Naive thymus-derived CD8-positive, alpha-beta T cell (primary cell): ENCODE results near the gene SLC9A1. TPM values are rescaled to one million over a fixed set of nuclear protein-coding genes. Genes with fewer than 3 reads are reported as not detected.

Source experiments
- ATAC-seq, 2 donors: fragments of 150-1000 bp; cut with Tn5 transposase in 1 of 2; sonication (Bioruptor Pico), chemical (Tn5 transposase) in 1 of 2; 1 replicate in 1 of 2; 2 replicates in 1 of 2; pipeline ENCODE4 v1.10.0; 2021; ENCODE audit warnings: mild to moderate bottlenecking in 2 of 2, moderate library complexity in 2 of 2
- POLR2A ChIA-PET: fragments of 350-600 bp; sonication (Branson Sonifier 250); formaldehyde crosslinking; loops from one replicate; lab custom pipeline; 2021; ENCODE audit warnings: antibody characterized with exemption; lab: Charles Lee
- DNase-seq, 10 donors: peaks; one replicate each; pipeline versions ENCODE4 v3.0.0 to v3.0.0-alpha.2; 2020 to 2022
- H3K27ac Mint-ChIP-seq, 10 donors: one replicate each; pipeline ENCODE4 v1.8.0; 2020 to 2022; ENCODE audit warnings: mild to moderate bottlenecking in 10 of 10, mixed read lengths in 10 of 10, moderate library complexity in 4 of 10, inconsistent platforms in 1 of 10
- H3K27me3 Mint-ChIP-seq, 5 donors: one replicate each; pipeline ENCODE4 v1.8.0; 2021 to 2022; ENCODE audit warnings: mixed read lengths in 5 of 5
- H3K36me3 Mint-ChIP-seq, 3 donors: one replicate each; pipeline ENCODE4 v1.8.0; 2020 to 2022; ENCODE audit warnings: mixed read lengths in 3 of 3, mild to moderate bottlenecking in 2 of 3, inconsistent platforms in 1 of 3
- H3K4me1 Mint-ChIP-seq, 4 donors: one replicate each; pipeline ENCODE4 v1.8.0; 2021 to 2022; ENCODE audit warnings: mixed read lengths in 4 of 4
- H3K4me3 Mint-ChIP-seq, 10 donors: one replicate each; pipeline ENCODE4 v1.8.0; 2020 to 2022; ENCODE audit warnings: mild to moderate bottlenecking in 10 of 10, mixed read lengths in 10 of 10, moderate library complexity in 6 of 10, inconsistent platforms in 1 of 10
- H3K9me3 Mint-ChIP-seq, 9 donors: one replicate each; pipeline ENCODE4 v1.8.0; 2020 to 2022; ENCODE audit warnings: mixed read lengths in 9 of 9, mild to moderate bottlenecking in 3 of 9, inconsistent platforms in 1 of 9, moderate library complexity in 1 of 9
- polyA plus RNA-seq, 3 donors: library from polyadenylated mRNA; unstranded; fragments of 300-500 nt; fragmentation: Illumina TruSeq; gene quantifications; one replicate each; pipeline ENCODE4 v1.2.3, GENCODE V29; 2021
- total RNA-seq, 8 experiments: library from RNA in 2 of 8; stranded (reverse) in 2 of 8; gene quantifications; one replicate each; pipeline ENCODE4 v1.2.3 and lab custom pipeline; 2021 to 2026

SLC9A1 gene
- total and polyA plus RNA-seq, 5 experiments from 2014 or later, result 4.5 to 17.7 (median 14.2) TPM

GRCh38 chr1:27149762-27150113, 5.2 kb downstream of the SLC9A1 start:
- H3K27me3 Mint-ChIP-seq, result no peaks in the 10 kb centered on the region
- POLR2A ChIA-PET, result interaction anchor here (8.7 kb wide), 1 partner anchor 10 kb away, joined by 199 read pairs; no protein-coding TSS in a partner anchor
- no peak for ATAC-seq
- peaks cover 46 to 71% (median 69%) of the 10 kb centered on the region in 4 donors for H3K4me1 Mint-ChIP-seq
- peak overlapping the region in 9 of 10 donors; percentile 32 to 81 (median 74) for H3K27ac Mint-ChIP-seq
- no peak for DNase-seq
- no peaks in the 10 kb centered on the region for H3K9me3 Mint-ChIP-seq
- H3K36me3 Mint-ChIP-seq, result peaks cover 0 to 6% (median 4%) of the 10 kb centered on the region in 3 donors
- H3K4me3 Mint-ChIP-seq, result peak overlapping the region in 4 of 10 donors; percentile 20 to 81 (median 29)

- DNase-seq (no peak), ATAC-seq (no peak)
- H3K4me3 Mint-ChIP-seq, result peak overlapping the region in 8 of 10 donors; percentile 12 to 81 (median 37)
- H3K27ac Mint-ChIP-seq, result peak overlapping the region; percentile 32 to 83 (median 76)
- H3K9me3 Mint-ChIP-seq, result no peaks in the 10 kb centered on the region
- POLR2A ChIA-PET, result interaction anchor here (1.2 to 8.7 kb wide), 2 partner anchors 9 to 10 kb away, joined by 3 to 199 read pairs; no protein-coding TSS in a partner anchor
- no peaks in the 10 kb centered on the region for H3K27me3 Mint-ChIP-seq
- peaks cover 0 to 6% (median 4%) of the 10 kb centered on the region in 3 donors for H3K36me3 Mint-ChIP-seq
- peaks cover 45 to 71% (median 67%) of the 10 kb centered on the region in 4 donors for H3K4me1 Mint-ChIP-seq
These were observed 5.7 kb downstream of the SLC9A1 start for GRCh38 chr1:27149084-27149761.

GRCh38 chr1:27148591-27148990, 6.3 kb downstream of the SLC9A1 start:
- H3K27ac Mint-ChIP-seq, result peak overlapping the region in 9 of 10 donors; percentile 13 to 81 (median 54)
- peak overlapping the region in 5 of 10 donors; percentile 11 to 40 (median 34) for H3K4me3 Mint-ChIP-seq
- DNase-seq (no peak), ATAC-seq (no peak)
- peaks cover 42 to 71% (median 65%) of the 10 kb centered on the region in 4 donors for H3K4me1 Mint-ChIP-seq
- no peaks in the 10 kb centered on the region for H3K9me3 Mint-ChIP-seq
- POLR2A ChIA-PET, result interaction anchor here (1.2 to 8.7 kb wide), 2 partner anchors 9 kb away, joined by 3 to 199 read pairs; no protein-coding TSS in a partner anchor
- H3K27me3 Mint-ChIP-seq, result no peaks in the 10 kb centered on the region
- peaks cover 0 to 6% (median 4%) of the 10 kb centered on the region in 3 donors for H3K36me3 Mint-ChIP-seq

- no peaks in the 10 kb centered on the region for H3K9me3 Mint-ChIP-seq
- ATAC-seq, result no peak
- peaks cover 0 to 6% (median 4%) of the 10 kb centered on the region in 3 donors for H3K36me3 Mint-ChIP-seq
- DNase-seq, result no peak
- H3K27me3 Mint-ChIP-seq, result no peaks in the 10 kb centered on the region
- H3K27ac Mint-ChIP-seq, result peak overlapping the region in 6 of 10 donors; percentile 4 to 81 (median 56)
- H3K4me1 Mint-ChIP-seq, result peaks cover 43 to 71% (median 65%) of the 10 kb centered on the region in 4 donors
- POLR2A ChIA-PET, result interaction anchor here (0.6 to 8.7 kb wide), 3 partner anchors 9 to 20 kb away, joined by 3 to 199 read pairs (median 3); no protein-coding TSS in a partner anchor
- H3K4me3 Mint-ChIP-seq, result peak overlapping the region in 1 of 10 donors; percentile 37
These were observed 6.9 kb downstream of the SLC9A1 start for GRCh38 chr1:27147842-27148518.

GRCh38 chr1:27145934-27146354, 9.0 kb downstream of the SLC9A1 start:
- no peak for DNase-seq
- peak overlapping the region in 3 of 10 donors; percentile 12 to 53 (median 18) for H3K27ac Mint-ChIP-seq
- H3K4me3 Mint-ChIP-seq, result no peak overlapping the region
- POLR2A ChIA-PET, result interaction anchor here (0.7 to 0.8 kb wide), 2 partner anchors 8 to 10 kb away, joined by 3 read pairs; no protein-coding TSS in a partner anchor
- ATAC-seq, result no peak
- no peaks in the 10 kb centered on the region for H3K9me3 Mint-ChIP-seq
- peaks cover 40 to 71% (median 64%) of the 10 kb centered on the region in 4 donors for H3K4me1 Mint-ChIP-seq
- peaks cover 0 to 6% (median 4%) of the 10 kb centered on the region in 3 donors for H3K36me3 Mint-ChIP-seq
- no peaks in the 10 kb centered on the region for H3K27me3 Mint-ChIP-seq

DNA sequence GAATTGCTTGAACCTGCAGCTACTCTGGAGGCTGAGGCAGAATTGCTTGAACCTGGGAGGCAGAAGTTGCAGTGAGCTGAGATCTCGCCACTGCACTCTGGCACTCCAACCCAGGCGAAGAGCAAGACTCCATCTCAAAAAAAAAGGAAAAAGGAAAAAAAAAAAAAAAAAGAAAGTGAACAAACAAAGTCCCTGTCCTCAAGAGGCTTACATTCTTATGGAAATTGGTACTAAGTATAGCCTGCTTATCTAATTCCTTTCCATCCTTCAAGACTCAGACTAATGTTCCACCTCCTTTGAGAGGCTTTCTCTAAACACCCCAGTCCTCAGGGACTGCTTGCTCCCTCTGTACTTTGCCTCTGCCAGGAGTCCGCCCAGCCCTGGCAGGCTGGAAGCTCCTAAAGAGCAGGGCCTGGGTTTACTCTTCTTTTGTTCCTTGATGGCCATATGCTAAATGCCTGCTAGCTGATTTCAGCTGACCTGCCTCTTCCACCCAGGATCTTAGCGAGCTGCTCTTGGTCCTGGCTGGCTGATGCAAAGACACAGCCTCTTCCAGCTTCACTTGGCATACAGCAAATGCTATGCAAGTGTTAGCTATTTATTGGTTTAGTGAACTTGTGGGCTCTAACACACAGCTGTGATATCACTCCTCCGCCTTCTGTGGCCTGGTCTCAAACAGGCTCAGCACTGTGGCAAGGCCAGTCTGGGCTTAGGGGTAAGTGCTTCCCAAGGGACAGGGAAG, 9.8 kb downstream of the SLC9A1 start:
- POLR2A ChIA-PET, result interaction anchor here (0.8 to 11.0 kb wide), 3 partner anchors 7 to 9 kb away, joined by 3 to 199 read pairs (median 5); partner anchors contain the start of gene SLC9A1
- H3K4me3 Mint-ChIP-seq, result no peak overlapping the region
- H3K4me1 Mint-ChIP-seq, result peaks cover 40 to 68% (median 62%) of the 10 kb centered on the region in 4 donors
- DNase-seq (no peak), ATAC-seq (no peak)
- H3K36me3 Mint-ChIP-seq, result peaks cover 0 to 6% (median 4%) of the 10 kb centered on the region in 3 donors
- peak overlapping the region in 8 of 10 donors; percentile 12 to 80 (median 42) for H3K27ac Mint-ChIP-seq
- H3K27me3 Mint-ChIP-seq, result no peaks in the 10 kb centered on the region
- no peaks in the 10 kb centered on the region for H3K9me3 Mint-ChIP-seq

GRCh38 chr1:27144049-27144748, 10.7 kb downstream of the SLC9A1 start:
- POLR2A ChIA-PET, result interaction anchor here (2.1 to 11.0 kb wide), 2 partner anchors 8 to 33 kb away, joined by 10 to 199 read pairs; partner anchors contain the start of gene SLC9A1
- H3K27ac Mint-ChIP-seq, result peak overlapping the region in 7 of 10 donors; percentile 61 to 97 (median 88)

DNA sequence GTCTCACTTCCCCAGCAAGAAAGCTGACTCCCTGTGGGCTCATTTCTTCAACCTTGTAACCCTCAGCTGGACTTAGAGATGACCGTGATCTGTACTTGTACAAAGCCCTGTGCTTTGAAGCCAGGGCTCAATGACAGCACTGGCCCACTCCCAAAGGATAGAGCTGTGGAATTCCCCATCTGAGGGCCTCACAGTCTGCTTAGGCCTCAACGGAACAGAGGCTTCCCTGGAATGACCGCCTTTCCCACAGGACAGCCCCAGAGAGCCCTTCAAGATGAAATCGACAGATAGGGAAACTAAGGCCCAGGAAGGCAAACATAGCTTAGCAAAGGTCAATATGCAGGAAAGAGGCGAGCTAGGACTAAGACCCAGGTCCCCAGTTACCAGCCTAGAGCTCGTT, 11.5 kb downstream of the SLC9A1 start:
- peaks cover 35 to 68% (median 59%) of the 10 kb centered on the region in 4 donors for H3K4me1 Mint-ChIP-seq
- DNase-seq, result no peak
- no peaks in the 10 kb centered on the region for H3K9me3 Mint-ChIP-seq
- POLR2A ChIA-PET, result interaction anchor here (1.0 to 11.0 kb wide), 3 partner anchors 9 to 199 kb away, joined by 3 to 199 read pairs (median 10); partner anchors contain the start of gene SLC9A1
- peaks cover 0 to 6% (median 4%) of the 10 kb centered on the region in 3 donors for H3K36me3 Mint-ChIP-seq
- H3K4me3 Mint-ChIP-seq, result peak overlapping the region in 6 of 10 donors; percentile 26 to 79 (median 44)
- ATAC-seq, result no peak
- H3K27ac Mint-ChIP-seq, result peak overlapping the region; percentile 88 to 98 (median 96)
- H3K27me3 Mint-ChIP-seq, result no peaks in the 10 kb centered on the region

More at GRCh38 chr1:27144049-27144748, 10.7 kb downstream of the SLC9A1 start:
- ATAC-seq (no peak), DNase-seq (no peak)
- Mint-ChIP-seq H3K36me3 (peaks cover 0 to 6% (median 4%) of the 10 kb centered on the region in 3 donors), H3K9me3 (no peaks in the 10 kb centered on the region), H3K27me3 (no peaks in the 10 kb centered on the region), H3K4me3 (no peak overlapping the region), H3K4me1 (peaks cover 34 to 68% (median 59%) of the 10 kb centered on the region in 4 donors)

- no peaks in the 10 kb centered on the region for H3K27me3 Mint-ChIP-seq
- peaks cover 0 to 6% (median 4%) of the 10 kb centered on the region in 3 donors for H3K36me3 Mint-ChIP-seq
- H3K4me3 Mint-ChIP-seq, result peak overlapping the region; percentile 2 to 79 (median 60)
- POLR2A ChIA-PET, result interaction anchor here (0.7 to 11.0 kb wide), 4 partner anchors 10 to 639 kb away, joined by 3 to 199 read pairs (median 6); partner anchors contain the start of gene SLC9A1
- peaks cover 38 to 73% (median 62%) of the 10 kb centered on the region in 4 donors for H3K4me1 Mint-ChIP-seq
- DNase-seq, result peak in 5 of 10 donors; percentile 17 to 67 (median 27)
- H3K9me3 Mint-ChIP-seq, result no peaks in the 10 kb centered on the region
- peak overlapping the region; percentile 88 to 98 (median 96) for H3K27ac Mint-ChIP-seq
- ATAC-seq, result peak; percentile 91 to 94
These were observed 12.5 kb downstream of the SLC9A1 start for GRCh38 chr1:27142464-27142863.

DNA sequence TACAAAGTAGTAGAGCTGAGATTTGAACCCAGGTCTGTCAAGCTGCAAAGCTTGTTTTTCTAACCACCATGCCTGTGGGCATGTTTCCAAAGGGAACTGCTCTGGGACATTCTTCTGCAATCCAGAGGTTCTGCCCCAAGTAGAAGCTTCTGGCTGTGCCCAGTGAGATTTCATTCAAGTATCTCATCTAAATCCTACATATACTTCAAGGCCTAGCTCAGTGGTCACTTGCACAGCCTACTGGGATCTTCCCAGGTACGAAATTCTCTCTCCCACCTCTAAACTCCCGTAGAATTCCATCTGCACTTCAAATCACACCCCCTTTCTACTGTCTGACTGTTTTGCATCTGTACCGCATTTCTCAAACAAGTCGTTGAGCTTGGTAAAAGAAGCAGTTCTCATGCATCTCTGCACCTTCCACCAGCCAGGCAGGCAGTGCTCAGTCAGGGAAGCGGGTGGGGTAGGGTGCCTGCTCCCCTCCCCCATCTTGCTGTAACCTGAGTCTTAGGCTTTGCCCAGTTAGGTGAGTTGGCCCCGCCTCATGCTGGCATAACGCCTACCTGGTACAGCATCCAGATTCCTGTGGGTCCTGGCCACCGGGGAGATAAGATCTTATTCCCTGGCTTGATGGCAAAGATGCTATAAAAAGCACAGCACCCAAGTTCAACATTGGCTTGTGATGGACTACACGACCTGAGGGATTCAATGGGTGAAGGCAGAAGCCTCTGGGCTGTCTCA, 13.5 kb downstream of the SLC9A1 start:
- no peak for ATAC-seq
- DNase-seq, result no peak
- Mint-ChIP-seq H3K27ac (peak overlapping the region; percentile 52 to 97 (median 94)), H3K4me1 (peaks cover 44 to 83% (median 73%) of the 10 kb centered on the region in 4 donors), H3K36me3 (peaks cover 0 to 6% (median 4%) of the 10 kb centered on the region in 3 donors), H3K9me3 (no peaks in the 10 kb centered on the region), H3K27me3 (no peaks in the 10 kb centered on the region), H3K4me3 (peak overlapping the region in 1 of 10 donors; percentile 34)
- POLR2A ChIA-PET, result interaction anchor here (11.0 kb wide), 1 partner anchor 11 kb away, joined by 199 read pairs; the partner anchor contains the start of gene SLC9A1
